Activated naive CD4-positive, alpha-beta T cell treated with anti-CD3 and anti-CD28 coated beads for 36 hours (primary cell): ENCODE measurements around the gene PGD. TPM values are rescaled to one million over a fixed set of nuclear protein-coding genes. Genes with fewer than 3 reads are reported as not detected.
"Not testable (repeated sequence)": the region's sequence is repeated elsewhere in the genome, so short reads cannot be mapped to it uniquely, and the experiment has no call there.

Experiments
- CTCF ChIA-PET: fragments of 350-600 bp; sonication (Branson Sonifier 250); formaldehyde crosslinking; loops from one replicate; lab custom pipeline; 2021; ENCODE audit warnings: antibody characterized with exemption; lab: Charles Lee
- DNase-seq: peaks from one replicate; pipeline ENCODE4 v3.0.0-alpha.2; 2020
- H3K27ac Mint-ChIP-seq: one replicate; pipeline ENCODE4 v1.8.0; 2021; ENCODE audit warnings: mild to moderate bottlenecking, mixed read lengths
- H3K27me3 Mint-ChIP-seq: one replicate; pipeline ENCODE4 v1.8.0; 2021; ENCODE audit warnings: low read depth, mixed read lengths
- H3K36me3 Mint-ChIP-seq: one replicate; pipeline ENCODE4 v1.8.0; 2021; ENCODE audit warnings: low read depth, mixed read lengths
- H3K4me1 Mint-ChIP-seq: one replicate; pipeline ENCODE4 v1.8.0; 2021; ENCODE audit warnings: low read depth, mixed read lengths
- H3K4me3 Mint-ChIP-seq: one replicate; pipeline ENCODE4 v1.8.0; 2021; ENCODE audit warnings: mild to moderate bottlenecking, moderate library complexity, mixed read lengths
- H3K9me3 Mint-ChIP-seq: one replicate; pipeline ENCODE4 v1.8.0; 2021; ENCODE audit warnings: mixed read lengths
- intact Hi-C: fragments of 100-400 bp; cut with micrococcal nuclease; formaldehyde crosslinking; loops from one replicate; pipeline ENCODE4 v1.15.1; 2023
- total RNA-seq, 2 experiments: library from RNA; stranded (reverse); gene quantifications; one replicate each; pipeline ENCODE4 v1.2.3, GENCODE V29; 2021

Gene PGD
- 100 to 1,000 TPM in 1 of 2 experiments, 10 to 100 TPM in 1; 94.8 to 101 TPM for total RNA-seq

- peak within 1 kb of the TSS; percentile 83 for H3K4me3 Mint-ChIP-seq
- DNase-seq, result peak; percentile 98
- peaks cover 4% of the 10 kb centered on the region for H3K9me3 Mint-ChIP-seq
- peaks cover 21% of the 10 kb centered on the region for H3K36me3 Mint-ChIP-seq
- H3K27me3 Mint-ChIP-seq, result no peaks in the 10 kb centered on the region
- intact Hi-C loops, result loop anchor here (1.0 to 2.0 kb wide), 6 partner anchors 29 to 456 kb away; partner anchors contain the start of genes LZIC, NMNAT1, PEX14 and UBE4B
- peaks cover 24% of the 10 kb centered on the region for H3K4me1 Mint-ChIP-seq
- CTCF ChIA-PET, result interaction anchor here (1.5 kb wide), 2 partner anchors 13 to 21 kb away, joined by 5 to 6 read pairs; no protein-coding TSS in a partner anchor
- H3K27ac Mint-ChIP-seq, result no peak within 1 kb of the TSS
Observed at GRCh38 chr1:10398734-10399443, at the start of gene PGD. Gene PGD, plus strand, starts transcription at chr1:10399064. Its CDS starts 54 bp downstream, at chr1:10399118.

- Mint-ChIP-seq H3K27ac (no peak overlapping the region), H3K4me1 (no peaks in the 10 kb centered on the region), H3K9me3 (no peaks in the 10 kb centered on the region), H3K36me3 (peaks cover 6% of the 10 kb centered on the region), H3K27me3 (no peaks in the 10 kb centered on the region), H3K4me3 (no peak overlapping the region)
- no peak for DNase-seq
- intact Hi-C loops, result no loop called here
- CTCF ChIA-PET, result no interaction called here
Observed at GRCh38 chr1:10353282-10353681, 45.6 kb upstream of the PGD start.

- Mint-ChIP-seq H3K27me3 (no peaks in the 10 kb centered on the region), H3K27ac (no peak overlapping the region), H3K36me3 (peaks cover 3% of the 10 kb centered on the region), H3K9me3 (no peaks in the 10 kb centered on the region), H3K4me3 (no peak overlapping the region), H3K4me1 (no peaks in the 10 kb centered on the region)
- CTCF ChIA-PET, result no interaction called here
- intact Hi-C loops, result no loop called here
- no peak for DNase-seq
Observed at GRCh38 chr1:10353693-10354092, 45.2 kb upstream of the PGD start.

GRCh38 chr1:10360045-10360444 is 38.8 kb upstream of the PGD start:
- H3K4me3 Mint-ChIP-seq, result no peak overlapping the region
- CTCF ChIA-PET, result interaction anchor here (1.1 to 1.2 kb wide), 2 partner anchors 22 to 150 kb away, joined by 3 to 4 read pairs; partner anchors contain the start of gene KIF1B
- no peaks in the 10 kb centered on the region for H3K27me3 Mint-ChIP-seq
- peaks cover 3% of the 10 kb centered on the region for H3K36me3 Mint-ChIP-seq
- no peak for DNase-seq
- intact Hi-C loops, result no loop called here
- H3K27ac Mint-ChIP-seq, result no peak overlapping the region
- no peaks in the 10 kb centered on the region for H3K4me1 Mint-ChIP-seq
- no peaks in the 10 kb centered on the region for H3K9me3 Mint-ChIP-seq

- Mint-ChIP-seq H3K27me3 (no peaks in the 10 kb centered on the region), H3K4me1 (no peaks in the 10 kb centered on the region), H3K9me3 (no peaks in the 10 kb centered on the region), H3K36me3 (peaks cover 6% of the 10 kb centered on the region), H3K4me3 (no peak overlapping the region), H3K27ac (no peak overlapping the region)
- DNase-seq, result no peak
- intact Hi-C loops, result no loop called here
- CTCF ChIA-PET, result no interaction called here
Observed at GRCh38 chr1:10361515-10361914, 37.3 kb upstream of the PGD start.

GRCh38 chr1:10368194-10368593 is 30.7 kb upstream of the PGD start:
- intact Hi-C loops, result no loop called here

GRCh38 chr1:10374442-10374860 is 24.4 kb upstream of the PGD start:
- H3K36me3 Mint-ChIP-seq, result peaks cover 5% of the 10 kb centered on the region
- CTCF ChIA-PET, result no interaction called here

More at GRCh38 chr1:10368194-10368593, 30.7 kb upstream of the PGD start:
- no peaks in the 10 kb centered on the region for H3K9me3 Mint-ChIP-seq
- no peaks in the 10 kb centered on the region for H3K27me3 Mint-ChIP-seq
- CTCF ChIA-PET, result interaction anchor here (0.5 kb wide), 1 partner anchor 158 kb away, joined by 3 read pairs; the partner anchor contains the start of gene KIF1B
- no peaks in the 10 kb centered on the region for H3K4me1 Mint-ChIP-seq
- no peak for DNase-seq
- no peak overlapping the region for H3K27ac Mint-ChIP-seq
- H3K4me3 Mint-ChIP-seq, result no peak overlapping the region
- peaks cover 8% of the 10 kb centered on the region for H3K36me3 Mint-ChIP-seq

GRCh38 chr1:10377365-10378029 is 21.4 kb upstream of the PGD start:
- H3K27ac Mint-ChIP-seq, H3K36me3 Mint-ChIP-seq, H3K4me1 Mint-ChIP-seq, H3K4me3 Mint-ChIP-seq, H3K27me3 Mint-ChIP-seq, H3K9me3 Mint-ChIP-seq: not testable (repeated sequence)
- DNase-seq, result peak; percentile 51
- CTCF ChIA-PET, result interaction anchor here (0.5 to 1.9 kb wide), 7 partner anchors 16 to 178 kb away, joined by 3 to 7 read pairs (median 4); partner anchors contain the start of gene PGD
- intact Hi-C loops, result loop anchor here (1.0 kb wide), 1 partner anchor 51 kb away; no protein-coding TSS in a partner anchor

More at GRCh38 chr1:10374442-10374860, 24.4 kb upstream of the PGD start:
- intact Hi-C loops, result no loop called here
- no peak for DNase-seq
- H3K27ac Mint-ChIP-seq, result no peak overlapping the region
- H3K4me1 Mint-ChIP-seq, result no peaks in the 10 kb centered on the region
- H3K9me3 Mint-ChIP-seq, result no peaks in the 10 kb centered on the region
- H3K4me3 Mint-ChIP-seq, result no peak overlapping the region
- no peaks in the 10 kb centered on the region for H3K27me3 Mint-ChIP-seq

- H3K27ac Mint-ChIP-seq, result no peak overlapping the region
- intact Hi-C loops, result no loop called here
- no peaks in the 10 kb centered on the region for H3K36me3 Mint-ChIP-seq
- H3K4me3 Mint-ChIP-seq, result no peak overlapping the region
- no peaks in the 10 kb centered on the region for H3K27me3 Mint-ChIP-seq
- H3K4me1 Mint-ChIP-seq, result no peaks in the 10 kb centered on the region
- no peaks in the 10 kb centered on the region for H3K9me3 Mint-ChIP-seq
- CTCF ChIA-PET, result interaction anchor here (0.5 to 1.9 kb wide), 5 partner anchors 15 to 116 kb away, joined by 3 to 7 read pairs (median 5); partner anchors contain the start of gene PGD
- no peak for DNase-seq
Observed at GRCh38 chr1:10378081-10378841, 20.6 kb upstream of the PGD start.

GRCh38 chr1:10379101-10379620 is 19.7 kb upstream of the PGD start:
- Mint-ChIP-seq H3K4me3 (no peak overlapping the region), H3K27ac (no peak overlapping the region), H3K36me3 (no peaks in the 10 kb centered on the region), H3K27me3 (no peaks in the 10 kb centered on the region), H3K9me3 (no peaks in the 10 kb centered on the region), H3K4me1 (no peaks in the 10 kb centered on the region)
- intact Hi-C loops, result no loop called here
- CTCF ChIA-PET, result no interaction called here
- DNase-seq, result no peak

GRCh38 chr1:10379676-10380075 is 19.2 kb upstream of the PGD start:
- DNase-seq, result no peak
- H3K4me1 Mint-ChIP-seq, result no peaks in the 10 kb centered on the region
- intact Hi-C loops, result no loop called here
- no peaks in the 10 kb centered on the region for H3K36me3 Mint-ChIP-seq
- no peaks in the 10 kb centered on the region for H3K9me3 Mint-ChIP-seq
- H3K27ac Mint-ChIP-seq, result no peak overlapping the region
- CTCF ChIA-PET, result interaction anchor here (0.6 kb wide), 1 partner anchor 32 kb away, joined by 3 read pairs; no protein-coding TSS in a partner anchor
- no peak overlapping the region for H3K4me3 Mint-ChIP-seq
- H3K27me3 Mint-ChIP-seq, result no peaks in the 10 kb centered on the region
